ENCODE data around the gene PTPRN2. TPM values are rescaled to one million over a fixed set of nuclear protein-coding genes. Genes with fewer than 3 reads are reported as not detected.

PTPRN2 gene
- total RNA-seq, 1 donor from 2014 or later, result 1.8 TPM

GRCh38 chr7:158364451-158364850, 223.2 kb downstream of the PTPRN2 start:
- H3K9me3 Mint-ChIP-seq, result no peaks in the 10 kb centered on the region

GRCh38 chr7:158362912-158363905, 224.4 kb downstream of the PTPRN2 start:
- Mint-ChIP-seq H3K4me3 (no peak overlapping the region), H3K9me3 (no peaks in the 10 kb centered on the region), H3K36me3 (ENCODE audit: low read depth) (no peaks in the 10 kb centered on the region), H3K4me1 (no peaks in the 10 kb centered on the region), H3K27me3 (no peaks in the 10 kb centered on the region), H3K27ac (no peak overlapping the region)
- no peak for ATAC-seq (ENCODE audit: low read depth)
- no peak for TF ChIP-seq CTCF (IDR thresholded peaks at IDR 0.05)
- CTCF ChIA-PET, result no interaction called here
- POLR2A ChIA-PET, result no interaction called here
- DNase-seq, result no peak
- intact Hi-C loops (cut with micrococcal nuclease), result no loop called here

More at GRCh38 chr7:158364451-158364850, 223.2 kb downstream of the PTPRN2 start:
- no peak for ATAC-seq (ENCODE audit: low read depth)
- Mint-ChIP-seq H3K4me1 (no peaks in the 10 kb centered on the region), H3K27me3 (no peaks in the 10 kb centered on the region), H3K36me3 (ENCODE audit: low read depth) (no peaks in the 10 kb centered on the region), H3K27ac (no peak overlapping the region), H3K4me3 (no peak overlapping the region)
- POLR2A ChIA-PET, result no interaction called here
- no peak for DNase-seq
- CTCF ChIA-PET, result no interaction called here
- intact Hi-C loops (cut with micrococcal nuclease), result no loop called here
- no peak for TF ChIP-seq CTCF (IDR thresholded peaks at IDR 0.05)

- DNase-seq, result no peak
- ChIA-PET CTCF (no interaction called here), POLR2A (no interaction called here)
- no peak overlapping the region for H3K27ac Mint-ChIP-seq
- H3K36me3 Mint-ChIP-seq (ENCODE audit: low read depth), result no peaks in the 10 kb centered on the region
- H3K4me1 Mint-ChIP-seq, result no peaks in the 10 kb centered on the region
- no peak for ATAC-seq (ENCODE audit: low read depth)
- no peak for TF ChIP-seq CTCF (IDR thresholded peaks at IDR 0.05)
- H3K9me3 Mint-ChIP-seq, result no peaks in the 10 kb centered on the region
- no peaks in the 10 kb centered on the region for H3K27me3 Mint-ChIP-seq
- intact Hi-C loops (cut with micrococcal nuclease), result no loop called here
- H3K4me3 Mint-ChIP-seq, result no peak overlapping the region
These were observed 225.6 kb downstream of the PTPRN2 start for GRCh38 chr7:158362001-158362400.

- TF ChIP-seq CTCF (IDR thresholded peaks at IDR 0.05), result no peak
- Mint-ChIP-seq H3K4me1 (no peaks in the 10 kb centered on the region), H3K4me3 (no peak overlapping the region), H3K27ac (no peak overlapping the region), H3K27me3 (no peaks in the 10 kb centered on the region), H3K9me3 (no peaks in the 10 kb centered on the region), H3K36me3 (ENCODE audit: low read depth) (no peaks in the 10 kb centered on the region)
- intact Hi-C loops (cut with micrococcal nuclease), result no loop called here
- ChIA-PET POLR2A (no interaction called here), CTCF (no interaction called here)
- no peak for ATAC-seq (ENCODE audit: low read depth)
- DNase-seq, result no peak
These were observed 226.2 kb downstream of the PTPRN2 start for GRCh38 chr7:158361326-158361946.

GRCh38 chr7:158358926-158359645, 228.5 kb downstream of the PTPRN2 start:
- H3K27me3 Mint-ChIP-seq, result no peaks in the 10 kb centered on the region
- H3K27ac Mint-ChIP-seq, result no peak overlapping the region
- ChIA-PET CTCF (no interaction called here), POLR2A (no interaction called here)
- H3K4me3 Mint-ChIP-seq, result no peak overlapping the region
- DNase-seq (no peak), ATAC-seq (ENCODE audit: low read depth) (no peak)
- no peak for TF ChIP-seq CTCF (IDR thresholded peaks at IDR 0.05)
- peaks cover 12% of the 10 kb centered on the region for H3K9me3 Mint-ChIP-seq
- H3K4me1 Mint-ChIP-seq, result no peaks in the 10 kb centered on the region
- intact Hi-C loops (cut with micrococcal nuclease), result no loop called here
- no peaks in the 10 kb centered on the region for H3K36me3 Mint-ChIP-seq (ENCODE audit: low read depth)
